Stimulated activated CD4-positive, alpha-beta T cell treated with anti-CD3 and anti-CD28 coated beads, TNF-alpha, amount 100 ng/mL, for 24 hours (primary cell): ENCODE data around the gene KIF26A.
"Not testable (repeated sequence)": the region's sequence is repeated elsewhere in the genome, so short reads cannot be mapped to it uniquely, and the experiment has no call there.

ENCODE experiments used
- DNase-seq, 3 experiments: peaks; one replicate each; pipeline ENCODE4 v3.0.0-alpha.2; 2020; ENCODE audit warnings: low read depth in 3 of 3

Gene KIF26A

DNA sequence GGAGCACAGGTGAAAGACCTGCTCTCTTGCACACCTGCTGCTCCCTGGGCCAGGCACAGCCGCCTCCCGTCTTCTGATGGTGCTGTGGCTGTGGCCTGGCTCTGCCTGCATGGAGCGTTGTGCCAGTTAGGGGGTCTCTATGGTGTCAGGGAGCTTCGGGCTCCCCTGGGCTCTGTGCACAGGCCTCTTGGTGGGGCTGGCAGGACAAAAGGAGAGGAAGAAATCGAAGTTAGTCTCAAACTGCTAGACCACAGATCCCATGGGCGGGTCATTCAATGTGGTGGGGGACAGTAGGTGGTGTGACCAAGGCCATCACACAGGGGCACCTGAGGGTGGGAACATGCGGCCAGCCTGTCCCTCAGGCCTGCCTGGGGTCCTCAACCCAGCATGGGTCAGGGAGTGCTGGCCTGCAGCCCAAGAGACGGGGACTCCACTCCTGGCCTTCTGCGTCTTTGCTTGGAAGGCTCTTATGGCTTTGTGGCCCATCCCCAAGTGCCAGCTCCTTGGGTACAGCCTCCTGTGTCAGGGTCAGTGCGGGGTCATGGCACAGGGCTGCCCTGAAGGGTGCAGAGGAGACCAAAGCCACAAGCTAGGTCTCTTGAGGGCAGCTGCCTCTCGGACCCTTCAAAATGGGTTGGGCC lies 84.1 kb downstream of the KIF26A start:
- no peak for DNase-seq

DNA sequence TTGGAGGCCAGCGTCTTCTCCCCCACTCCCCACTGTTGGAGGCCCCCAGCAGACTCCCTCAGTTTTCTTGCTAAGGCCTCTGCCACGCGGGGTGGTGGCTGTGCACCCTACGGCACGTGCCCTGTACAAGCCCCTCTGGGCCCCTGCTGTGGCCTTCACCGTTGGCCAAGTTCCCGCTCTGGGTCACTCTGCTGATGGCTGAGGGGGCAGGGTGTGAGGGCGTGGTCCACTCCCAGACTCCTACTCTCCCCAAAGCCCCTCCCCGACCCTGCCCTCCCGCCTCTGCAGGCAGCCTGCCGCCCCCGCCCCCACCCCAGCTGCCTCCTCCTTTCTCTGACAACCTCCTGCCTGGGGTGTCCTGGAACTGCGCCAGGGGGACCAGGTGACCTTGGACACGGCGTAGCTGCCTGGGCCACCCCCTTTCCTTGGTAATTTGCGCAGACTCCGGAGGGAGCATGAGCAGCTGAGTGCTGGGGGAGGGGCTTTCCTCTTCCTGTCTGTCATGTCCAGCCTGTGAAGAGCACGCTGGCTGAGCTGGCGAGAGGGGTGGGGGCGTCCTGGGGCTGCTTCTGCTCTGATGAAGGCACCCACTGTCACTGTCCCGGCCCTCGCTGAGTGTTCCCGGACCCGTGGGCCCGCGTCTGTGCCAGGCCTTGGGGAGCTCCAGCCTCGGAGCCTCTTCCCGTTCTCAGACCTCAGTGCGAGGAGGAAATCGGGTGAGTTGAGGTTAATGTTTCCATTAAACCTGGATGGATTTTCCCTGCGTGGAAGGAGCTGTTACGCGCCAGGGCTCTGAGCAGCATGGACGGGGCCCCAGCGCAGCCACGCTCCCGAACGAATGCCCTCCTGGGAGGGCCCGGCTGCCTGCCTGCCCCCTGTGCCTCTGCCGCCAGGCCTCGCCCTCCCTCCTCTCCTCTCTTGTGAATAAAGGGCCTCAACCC lies 85.0 kb downstream of the KIF26A start:
- no peak for DNase-seq

DNA sequence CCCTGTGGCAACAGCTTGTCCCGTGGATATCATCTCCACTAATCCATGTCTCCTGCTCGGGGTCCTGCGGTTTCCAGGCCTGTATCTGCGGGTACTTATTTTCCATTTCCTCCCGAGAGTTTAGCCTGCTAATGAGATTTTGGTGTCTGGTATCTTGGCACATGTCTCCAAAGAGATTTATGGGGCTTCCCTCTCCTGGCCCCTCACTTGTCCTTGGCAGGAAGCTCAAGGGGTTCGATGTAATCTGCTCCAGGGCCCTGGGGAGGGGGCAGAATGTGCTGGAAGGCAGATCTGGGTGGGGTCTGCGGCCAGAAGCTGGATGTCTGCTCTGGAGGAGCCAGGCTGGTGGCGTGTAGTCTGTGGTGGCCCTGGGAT lies 85.7 kb downstream of the KIF26A start:
- no peak for DNase-seq

DNA sequence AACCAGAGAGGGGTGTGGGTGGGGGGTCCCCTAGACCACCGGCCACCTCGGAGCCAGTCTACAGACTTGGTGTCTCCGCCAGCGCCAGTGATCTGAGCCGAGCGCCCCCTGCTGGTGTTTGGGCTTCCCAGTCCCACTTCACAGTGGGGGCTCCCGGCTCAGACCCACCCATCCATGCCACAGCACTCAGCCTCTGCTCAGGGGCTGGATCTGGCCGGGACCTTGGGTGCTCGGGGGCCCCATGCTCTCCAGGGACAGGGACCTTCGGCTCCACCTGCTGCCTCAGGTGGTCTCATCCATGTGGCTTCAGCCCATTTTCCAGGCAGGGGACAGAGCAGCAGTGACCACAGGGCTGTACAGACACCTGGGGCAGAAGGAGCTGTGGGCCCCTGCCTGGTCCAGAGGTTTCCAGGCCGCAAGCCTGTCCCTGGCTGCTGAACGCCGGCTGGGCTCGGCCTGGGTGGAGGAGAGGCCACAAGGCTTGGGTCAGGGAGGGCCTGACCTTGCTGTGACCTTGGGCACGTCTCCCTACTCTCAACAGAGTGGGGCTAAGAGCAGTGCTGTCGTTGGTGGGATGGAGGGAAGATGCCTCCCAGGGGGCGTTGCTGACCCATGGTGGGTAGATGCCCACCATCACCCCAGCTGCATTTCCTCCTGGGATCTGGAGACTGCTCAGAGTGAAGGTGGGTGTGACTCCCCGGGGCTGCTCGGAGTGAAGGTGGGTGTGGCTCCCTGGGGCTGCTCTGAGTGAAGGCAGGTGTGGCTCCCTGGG lies 86.3 kb downstream of the KIF26A start:
- peak; percentile 5 to 53 (median 9) for DNase-seq

DNA sequence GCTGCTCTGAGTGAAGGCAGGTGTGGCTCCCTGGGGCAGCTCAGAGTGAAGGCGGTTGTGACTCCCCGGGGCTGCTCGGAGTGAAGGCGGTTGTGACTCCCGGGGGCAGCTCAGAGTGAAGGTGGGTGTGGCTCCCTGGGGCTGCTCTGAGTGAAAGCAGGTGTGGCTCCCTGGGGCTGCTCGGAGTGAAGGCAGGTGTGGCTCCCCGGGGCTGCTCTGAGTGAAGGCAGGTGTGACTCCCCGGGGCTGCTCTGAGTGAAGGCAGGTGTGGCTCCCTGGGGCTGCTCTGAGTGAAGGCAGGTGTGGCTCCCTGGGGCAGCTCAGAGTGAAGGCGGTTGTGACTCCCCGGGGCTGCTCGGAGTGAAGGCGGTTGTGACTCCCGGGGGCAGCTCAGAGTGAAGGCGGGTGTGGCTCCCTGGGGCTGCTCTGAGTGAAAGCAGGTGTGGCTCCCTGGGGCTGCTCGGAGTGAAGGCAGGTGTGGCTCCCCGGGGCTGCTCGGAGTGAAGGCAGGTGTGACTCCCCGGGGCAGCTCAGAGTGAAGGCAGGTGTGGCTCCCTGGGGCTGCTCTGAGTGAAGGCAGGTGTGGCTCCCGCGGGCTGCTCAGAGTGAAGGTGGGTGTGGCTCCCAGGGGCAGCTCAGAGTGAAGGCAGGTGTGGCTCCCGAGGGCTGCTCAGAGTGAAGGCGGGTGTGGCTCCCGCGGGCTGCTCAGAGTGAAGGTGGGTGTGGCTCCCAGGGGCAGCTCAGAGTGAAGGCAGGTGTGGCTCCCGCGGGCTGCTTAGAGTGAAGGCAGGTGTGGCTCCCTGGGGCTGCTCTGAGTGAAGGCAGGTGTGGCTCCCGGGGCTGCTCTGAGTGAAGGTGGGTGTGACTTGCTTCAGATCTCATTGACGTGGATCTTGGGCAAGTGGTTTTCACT lies 87.1 kb downstream of the KIF26A start:
- DNase-seq: not testable (repeated sequence)

DNA sequence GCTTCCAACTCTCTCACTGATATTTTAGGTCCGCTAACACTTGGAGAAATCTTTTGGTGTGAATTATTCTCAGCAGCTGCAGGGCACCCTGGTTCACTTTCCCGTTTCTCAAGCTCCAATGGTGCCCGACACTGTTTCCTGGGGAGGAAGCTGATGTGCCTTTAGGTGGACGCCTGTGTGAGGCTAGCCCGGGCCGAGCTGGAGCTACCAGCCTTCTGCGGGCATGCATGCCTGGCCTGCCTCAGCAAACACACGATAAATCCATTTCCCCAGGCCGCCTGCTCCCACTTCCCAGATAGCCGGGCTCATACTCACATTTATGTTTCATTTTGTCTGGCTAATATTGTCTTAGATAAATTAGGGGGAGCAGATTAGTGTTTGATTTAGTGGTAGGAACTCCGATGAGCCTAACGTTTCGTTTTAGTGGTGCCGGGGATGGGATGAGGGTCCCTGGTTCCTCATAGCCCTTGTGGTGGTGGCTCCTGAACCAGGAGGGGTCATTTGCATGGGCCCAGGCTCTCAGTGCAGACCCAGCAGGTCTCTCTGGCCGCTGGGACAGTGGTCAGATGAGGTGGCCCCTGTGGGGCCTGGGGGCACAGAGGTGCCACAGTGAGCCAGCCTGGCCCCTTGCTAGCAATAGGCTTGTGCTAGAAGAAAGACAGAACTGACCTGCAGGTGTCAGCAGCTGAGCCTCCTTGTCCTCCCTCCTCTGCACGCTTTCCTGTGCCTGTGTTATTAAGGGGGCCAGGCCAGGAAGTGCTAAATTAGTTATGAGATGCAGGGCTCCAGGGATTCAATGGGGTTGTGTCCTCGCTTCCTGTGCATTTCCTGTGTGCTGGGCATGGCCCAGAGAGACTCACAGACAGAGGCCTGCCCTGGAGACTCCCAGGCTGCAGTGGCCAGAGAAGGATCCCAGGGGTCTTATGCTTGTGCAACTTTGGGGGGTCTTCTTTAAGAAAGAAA lies 88.3 kb downstream of the KIF26A start:
- no peak for DNase-seq

DNA sequence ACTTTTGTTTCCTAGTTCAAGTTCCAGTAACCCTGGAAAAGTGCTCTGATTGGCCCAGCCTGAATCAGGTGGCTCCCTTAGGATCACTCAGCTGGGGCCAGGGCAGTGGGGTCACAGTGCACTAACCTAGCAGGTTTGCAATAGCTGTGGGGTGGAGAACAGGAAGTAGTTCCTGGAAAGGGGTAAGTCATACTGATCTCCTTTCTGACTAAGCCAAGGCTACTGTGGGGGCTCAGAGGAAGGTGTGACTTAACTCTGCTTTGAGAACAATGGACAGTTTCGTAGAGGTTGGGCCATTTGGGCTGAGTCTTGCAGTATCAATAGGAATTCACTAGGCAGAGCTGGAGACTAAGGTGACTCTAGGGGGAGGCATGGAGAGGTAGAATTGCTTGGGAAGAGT lies 89.4 kb downstream of the KIF26A start:
- peak in 1 of 3 experiments; percentile 15 for DNase-seq

DNA sequence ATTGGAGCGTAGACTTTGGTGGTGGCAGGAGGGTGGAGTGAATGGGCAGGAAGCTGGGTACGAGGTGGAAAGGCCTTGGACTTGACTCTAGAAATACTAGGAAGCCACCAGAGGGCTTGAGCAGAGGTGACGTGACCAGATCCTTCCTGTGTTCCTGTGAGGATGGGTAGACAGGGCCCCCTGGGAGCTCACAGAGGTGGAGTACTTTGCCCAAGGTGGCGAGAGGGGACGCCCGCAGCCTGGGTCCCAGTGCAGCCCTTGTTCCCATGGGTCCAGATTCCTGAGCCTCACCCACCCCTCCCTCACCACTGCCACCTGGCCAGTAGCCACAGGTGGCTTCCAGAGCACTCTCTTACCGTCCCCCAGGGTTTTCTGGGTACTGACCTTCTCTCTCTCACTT lies 89.8 kb downstream of the KIF26A start:
- DNase-seq: no peak

DNA sequence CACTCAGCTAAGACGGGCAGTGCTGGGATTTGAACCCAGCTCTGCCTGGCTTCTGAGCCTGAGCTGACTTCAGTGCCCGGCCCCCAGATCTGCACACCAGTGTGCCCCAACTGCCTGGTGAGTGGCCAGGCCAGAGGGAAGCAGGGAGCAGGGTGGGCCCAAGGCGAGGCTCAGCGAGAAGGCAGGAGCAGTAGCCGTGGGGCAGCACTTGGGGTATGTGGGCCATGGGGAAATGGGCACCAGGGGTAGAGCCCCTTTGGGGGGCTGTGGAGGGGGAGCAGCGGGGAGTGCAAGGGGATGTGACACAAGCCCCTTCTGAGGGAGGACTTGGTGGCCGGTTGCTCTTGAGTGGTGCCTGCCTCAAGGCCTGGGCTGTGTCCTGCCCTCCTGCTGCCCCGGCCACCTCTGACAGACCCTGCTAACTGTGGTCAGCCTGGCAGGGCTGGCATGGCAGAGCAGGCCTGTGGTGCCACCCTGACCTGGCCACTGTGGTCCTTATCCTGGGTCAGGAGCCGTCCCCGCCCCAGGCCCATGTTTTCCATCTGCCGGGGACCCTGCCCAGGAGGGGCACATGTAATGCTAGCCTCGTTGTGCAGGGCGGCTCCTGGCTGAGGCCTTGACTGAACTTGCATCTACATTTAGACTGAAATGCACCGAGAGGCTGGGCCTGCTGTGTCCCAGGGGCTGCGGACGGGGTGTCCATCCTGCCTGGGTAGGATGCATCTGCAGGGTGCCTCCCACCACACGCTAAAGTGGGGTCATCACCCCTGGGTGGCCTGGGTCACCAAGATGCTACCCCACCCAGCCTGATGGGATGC lies 90.5 kb downstream of the KIF26A start:
- DNase-seq: no peak

DNA sequence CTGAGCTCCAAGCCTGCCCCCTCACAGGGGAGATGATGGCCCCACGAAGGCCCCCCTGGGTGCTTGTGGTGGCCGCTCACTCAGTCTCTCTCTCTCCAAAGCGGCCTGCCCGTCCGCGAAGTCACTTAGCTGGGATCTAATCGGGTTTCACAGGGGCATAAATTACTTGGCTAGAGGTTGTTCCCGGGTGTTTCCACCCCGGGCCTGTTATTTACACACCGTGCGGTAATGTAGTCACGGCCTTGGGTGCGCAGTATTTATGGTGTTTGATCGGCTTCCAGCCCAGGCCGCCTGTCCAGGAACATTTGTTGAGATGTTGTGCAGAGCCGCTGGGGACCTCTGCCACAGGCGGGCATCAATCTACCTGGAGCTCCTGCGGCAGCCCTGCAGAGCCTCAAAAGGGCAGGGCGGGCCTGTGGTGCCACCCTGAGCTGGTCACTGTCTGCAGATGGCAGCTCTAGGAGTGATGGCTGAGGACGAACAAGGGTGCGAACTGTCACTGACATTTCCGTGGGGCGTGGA lies 91.2 kb downstream of the KIF26A start:
- DNase-seq: no peak

DNA sequence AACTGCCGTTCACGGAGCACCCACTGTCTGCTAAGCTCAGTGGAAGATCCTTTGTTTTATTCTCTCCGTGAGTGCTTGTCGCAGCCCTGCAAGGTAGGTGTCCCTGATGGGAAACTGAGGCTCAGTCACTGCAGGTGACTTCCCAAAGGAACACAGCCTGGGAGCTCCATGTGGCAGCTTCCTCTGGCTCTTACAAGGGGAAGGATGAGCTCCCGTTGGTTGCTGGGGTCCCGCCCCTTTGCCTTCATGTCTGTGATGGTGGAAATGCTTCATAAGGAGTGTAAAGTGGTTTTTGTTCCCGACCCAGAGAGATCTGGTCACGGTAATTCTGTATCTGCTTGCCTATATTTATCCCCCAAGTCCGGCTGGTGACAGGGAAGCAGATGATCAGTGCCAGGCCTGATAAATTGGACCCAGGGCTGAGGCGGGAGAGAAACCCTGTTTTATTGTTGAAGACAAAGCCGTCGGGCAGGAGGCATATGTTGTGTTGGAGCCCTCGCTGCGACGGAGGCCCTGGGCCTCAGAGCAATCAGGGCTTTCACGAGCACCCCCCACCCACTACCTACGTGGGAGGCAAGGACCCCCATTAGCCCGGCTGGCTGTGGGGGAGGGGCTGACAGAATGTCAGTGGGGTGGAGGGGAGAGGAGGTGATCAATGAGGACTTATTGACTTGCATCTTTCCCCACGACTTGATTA lies 91.9 kb downstream of the KIF26A start:
- DNase-seq: no peak
